Natural killer cell treated with Interleukin-12 subunit alpha and Interleukin-12 subunit beta and Interleukin-15 and Interleukin-18, amount 100 ng/mL, for 72 hours (primary cell): Measurements from ENCODE around the gene NBEA. TPM values are rescaled to one million over a fixed set of nuclear protein-coding genes. Genes with fewer than 3 reads are reported as not detected.
"Not testable (repeated sequence)": the region's sequence is repeated elsewhere in the genome, so short reads cannot be mapped to it uniquely, and the experiment has no call there.

Experiments used
- ATAC-seq, 2 donors: fragments of 150-1000 bp; cut with Tn5 transposase in 1 of 2; sonication (Bioruptor Pico), chemical (Tn5 transposase) in 1 of 2; 2 replicates each; pipeline ENCODE4 v1.10.0; 2021
- DNase-seq: peaks from one replicate; pipeline ENCODE4 v3.0.0; 2022; ENCODE audit warnings: low spot score
- H3K27ac Mint-ChIP-seq, 2 donors: 1 replicate in 1 of 2; 2 replicates in 1 of 2; pipeline ENCODE4 v1.8.0; 2022; ENCODE audit warnings: mixed read lengths in 2 of 2, mild to moderate bottlenecking in 1 of 2, moderate library complexity in 1 of 2
- H3K27me3 Mint-ChIP-seq, 2 donors: 1 replicate in 1 of 2; 2 replicates in 1 of 2; pipeline ENCODE4 v1.8.0; 2022; ENCODE audit warnings: mixed read lengths in 2 of 2
- H3K36me3 Mint-ChIP-seq: one replicate; pipeline ENCODE4 v1.8.0; 2022; ENCODE audit warnings: mixed read lengths
- H3K4me1 Mint-ChIP-seq, 2 donors: 1 replicate in 1 of 2; 2 replicates in 1 of 2; pipeline ENCODE4 v1.8.0; 2022; ENCODE audit warnings: low read depth in 2 of 2, mixed read lengths in 2 of 2, mild to moderate bottlenecking in 1 of 2
- H3K4me3 Mint-ChIP-seq: one replicate; pipeline ENCODE4 v1.8.0; 2022; ENCODE audit warnings: mixed read lengths
- H3K9me3 Mint-ChIP-seq: 2 replicates; pipeline ENCODE4 v1.8.0; 2022; ENCODE audit warnings: mixed read lengths
- total RNA-seq, 2 donors: library from RNA; stranded (reverse); gene quantifications; one replicate each; pipeline ENCODE4 v1.2.3, GENCODE V29; 2022

Gene NBEA
- total RNA-seq, 2 donors from 2014 or later = 0.08 to 0.12 TPM

- Mint-ChIP-seq H3K9me3 (peaks cover 3% of the 10 kb centered on the region), H3K27me3 (peaks cover 2 to 6% of the 10 kb centered on the region in 2 donors), H3K27ac (no peak overlapping the region), H3K4me3 (no peak overlapping the region), H3K36me3 (no peaks in the 10 kb centered on the region), H3K4me1 (no peaks in the 10 kb centered on the region)
- ATAC-seq (no peak), DNase-seq (no peak)
Observed at GRCh38 chr13:34935841-34936240, 6.2 kb upstream of the NBEA start.

DNA sequence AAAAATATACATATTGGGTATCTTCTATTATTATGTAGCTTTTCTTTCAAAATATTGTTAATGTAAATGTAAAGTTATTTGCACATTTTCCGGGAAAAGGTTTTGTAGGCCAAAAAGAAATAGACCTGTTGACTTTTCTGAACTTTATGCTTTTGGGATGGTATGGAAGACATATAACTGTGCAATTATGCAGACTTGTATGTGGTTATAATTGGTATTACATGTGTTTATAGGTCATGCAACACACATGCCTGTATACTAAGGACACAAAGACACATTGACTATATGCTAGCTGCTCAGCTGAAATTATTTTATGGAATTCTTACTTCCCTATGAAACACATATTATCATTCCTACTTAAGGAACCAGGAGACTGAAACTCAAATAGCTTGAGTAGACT lies 2.3 kb upstream of the NBEA start:
- ATAC-seq = no peak
- peaks cover 3% of the 10 kb centered on the region for H3K9me3 Mint-ChIP-seq

DNA sequence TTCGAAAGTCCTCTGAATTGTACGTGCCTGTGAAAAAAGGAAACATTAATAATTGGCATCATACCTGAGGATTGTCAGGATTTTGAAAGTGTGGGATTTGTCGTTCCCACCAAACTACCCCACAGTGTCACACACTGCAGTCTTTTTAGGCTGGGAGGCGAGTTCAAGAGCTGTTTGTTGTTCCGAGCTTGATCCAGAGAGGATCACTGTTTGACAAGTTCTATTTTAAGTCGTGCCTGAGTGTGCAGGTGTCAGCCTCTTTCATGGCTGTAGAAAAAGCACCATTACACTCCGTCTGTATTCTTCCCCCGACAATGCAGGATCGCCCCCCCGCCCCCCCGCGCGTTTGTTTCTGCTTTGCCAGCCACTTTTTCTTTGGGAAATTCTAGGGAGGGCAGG lies 635 bp upstream of the NBEA start:
- DNase-seq = no peak

More for the DNA sequence above, 2.3 kb upstream of the NBEA start:
- DNase-seq = no peak
- Mint-ChIP-seq H3K4me3 (no peak overlapping the region), H3K27me3 (peaks cover 16 to 18% of the 10 kb centered on the region in 2 donors), H3K27ac (no peak overlapping the region), H3K36me3 (peaks cover 7% of the 10 kb centered on the region), H3K4me1 (peaks cover 6 to 13% of the 10 kb centered on the region in 2 donors)

GRCh38 chr13:34942732-34943435 lies 814 bp downstream of the NBEA start:
- peaks cover 7% of the 10 kb centered on the region for H3K36me3 Mint-ChIP-seq
- H3K9me3 Mint-ChIP-seq = no peaks in the 10 kb centered on the region
- peak overlapping the region; percentile 49 for H3K4me3 Mint-ChIP-seq
- no peak overlapping the region for H3K27ac Mint-ChIP-seq
- H3K4me1 Mint-ChIP-seq = peaks cover 6 to 13% of the 10 kb centered on the region in 2 donors
- DNase-seq = no peak
- peaks cover 18% of the 10 kb centered on the region in 2 donors for H3K27me3 Mint-ChIP-seq
- peak in 1 of 2 donors; percentile 38 for ATAC-seq

More for the DNA sequence above, 635 bp upstream of the NBEA start:
- Mint-ChIP-seq H3K4me1 (peaks cover 6 to 13% of the 10 kb centered on the region in 2 donors), H3K36me3 (peaks cover 7% of the 10 kb centered on the region), H3K9me3 (no peaks in the 10 kb centered on the region), H3K27ac (no peak overlapping the region), H3K4me3 (peak overlapping the region; percentile 54), H3K27me3 (peaks cover 18% of the 10 kb centered on the region in 2 donors)
- no peak for ATAC-seq

GRCh38 chr13:34943436-34944273 lies 1.6 kb downstream of the NBEA start:
- ATAC-seq = no peak
- no peaks in the 10 kb centered on the region for H3K9me3 Mint-ChIP-seq
- H3K36me3 Mint-ChIP-seq = peaks cover 7% of the 10 kb centered on the region
- no peak for DNase-seq
- peaks cover 6 to 13% of the 10 kb centered on the region in 2 donors for H3K4me1 Mint-ChIP-seq
- peaks cover 16 to 18% of the 10 kb centered on the region in 2 donors for H3K27me3 Mint-ChIP-seq
- no peak overlapping the region for H3K27ac Mint-ChIP-seq
- H3K4me3 Mint-ChIP-seq = peak overlapping the region; percentile 49

GRCh38 chr13:34944274-34944634 lies 2.2 kb downstream of the NBEA start:
- ATAC-seq = no peak
- no peak for DNase-seq
- no peak overlapping the region for H3K4me3 Mint-ChIP-seq
- H3K27ac Mint-ChIP-seq = no peak overlapping the region
- H3K27me3 Mint-ChIP-seq = peaks cover 16 to 18% of the 10 kb centered on the region in 2 donors
- H3K36me3 Mint-ChIP-seq = peaks cover 7% of the 10 kb centered on the region
- H3K4me1 Mint-ChIP-seq = peaks cover 6 to 13% of the 10 kb centered on the region in 2 donors
- no peaks in the 10 kb centered on the region for H3K9me3 Mint-ChIP-seq

DNA sequence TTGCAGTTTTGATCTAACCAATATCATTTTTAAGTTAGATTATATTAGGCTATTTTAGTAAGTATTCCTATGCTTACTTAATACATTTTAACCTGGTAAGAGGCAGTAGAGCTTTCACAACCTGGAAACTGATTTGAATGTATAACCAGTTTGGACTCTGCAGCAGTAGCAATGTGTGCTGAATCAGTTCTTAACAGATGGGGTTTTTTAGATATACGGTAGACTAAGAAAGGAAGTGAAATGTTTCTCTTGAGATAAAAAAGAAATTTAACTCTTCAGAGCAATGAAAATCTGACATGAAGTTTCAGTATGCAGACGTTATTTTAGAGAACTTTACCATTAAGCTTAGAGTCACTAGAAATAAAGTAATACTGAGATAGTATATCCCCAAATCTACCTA lies 2.7 kb downstream of the NBEA start:
- no peak for DNase-seq
- H3K9me3 Mint-ChIP-seq = no peaks in the 10 kb centered on the region
- H3K4me3 Mint-ChIP-seq = no peak overlapping the region
- H3K4me1 Mint-ChIP-seq = peaks cover 6 to 13% of the 10 kb centered on the region in 2 donors
- H3K27me3 Mint-ChIP-seq = peaks cover 16 to 17% of the 10 kb centered on the region in 2 donors
- ATAC-seq = no peak
- no peak overlapping the region for H3K27ac Mint-ChIP-seq
- H3K36me3 Mint-ChIP-seq = peaks cover 7% of the 10 kb centered on the region

- H3K4me3 Mint-ChIP-seq = no peak overlapping the region
- H3K27me3 Mint-ChIP-seq = no peaks in the 10 kb centered on the region
- H3K27ac Mint-ChIP-seq = no peak overlapping the region
- ATAC-seq (no peak), DNase-seq (no peak)
- peaks cover 6% of the 10 kb centered on the region for H3K9me3 Mint-ChIP-seq
- H3K4me1 Mint-ChIP-seq = no peaks in the 10 kb centered on the region
- no peaks in the 10 kb centered on the region for H3K36me3 Mint-ChIP-seq
Observed at GRCh38 chr13:34951528-34951927, 9.5 kb downstream of the NBEA start.

- H3K4me1 Mint-ChIP-seq = no peaks in the 10 kb centered on the region
- H3K9me3 Mint-ChIP-seq = peaks cover 4% of the 10 kb centered on the region
- no peaks in the 10 kb centered on the region for H3K27me3 Mint-ChIP-seq
- no peak for ATAC-seq
- no peak overlapping the region for H3K4me3 Mint-ChIP-seq
- no peak for DNase-seq
- no peaks in the 10 kb centered on the region for H3K36me3 Mint-ChIP-seq
- H3K27ac Mint-ChIP-seq = no peak overlapping the region
Observed at GRCh38 chr13:34959489-34959888, 17.4 kb downstream of the NBEA start.

GRCh38 chr13:34964558-34964957 lies 22.5 kb downstream of the NBEA start:
- H3K4me3 Mint-ChIP-seq = no peak overlapping the region
- no peak for DNase-seq
- no peaks in the 10 kb centered on the region for H3K27me3 Mint-ChIP-seq
- H3K4me1 Mint-ChIP-seq = no peaks in the 10 kb centered on the region
- H3K9me3 Mint-ChIP-seq = peaks cover 6% of the 10 kb centered on the region
- no peak for ATAC-seq
- no peak overlapping the region for H3K27ac Mint-ChIP-seq
- H3K36me3 Mint-ChIP-seq = no peaks in the 10 kb centered on the region

DNA sequence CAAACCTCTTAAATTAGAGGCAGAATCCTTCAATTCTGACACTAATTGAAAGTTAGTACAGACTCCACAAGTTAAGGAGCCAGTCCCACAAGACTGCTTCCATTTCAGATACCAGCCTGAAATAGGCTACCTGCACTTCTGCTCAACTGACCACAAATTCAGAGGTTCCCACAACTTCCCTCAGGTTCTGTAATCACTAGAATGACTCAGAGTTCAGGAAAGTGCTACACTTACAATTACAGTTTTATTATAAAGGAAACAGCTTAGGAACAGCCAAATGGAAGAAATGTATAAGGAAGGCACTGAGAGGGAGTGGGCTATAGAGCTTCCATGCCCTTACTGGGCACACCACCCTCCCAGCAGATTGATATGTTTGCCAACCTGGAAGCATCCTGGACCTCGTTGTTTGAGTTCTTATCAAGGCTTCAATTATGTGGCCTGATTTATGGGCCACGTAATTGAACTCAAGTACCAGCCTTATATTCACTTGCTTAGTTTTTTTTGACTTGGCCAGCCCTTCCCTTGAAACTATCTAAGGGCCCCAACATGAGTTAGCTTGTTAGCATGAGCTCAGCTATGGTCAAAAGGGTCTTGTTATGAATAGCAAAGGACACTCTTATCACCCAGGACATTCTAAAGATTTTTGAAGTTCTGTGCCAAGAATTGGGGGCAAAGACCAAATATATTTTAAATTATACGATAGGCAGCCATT lies 25.9 kb downstream of the NBEA start:
- Mint-ChIP-seq H3K27ac (no peak overlapping the region), H3K4me3 (no peak overlapping the region), H3K9me3 (peaks cover 3% of the 10 kb centered on the region), H3K36me3 (peaks cover 5% of the 10 kb centered on the region), H3K4me1 (no peaks in the 10 kb centered on the region), H3K27me3 (no peaks in the 10 kb centered on the region)
- ATAC-seq (no peak), DNase-seq (no peak)

GRCh38 chr13:34969539-34969938 lies 27.5 kb downstream of the NBEA start:
- H3K27me3 Mint-ChIP-seq, H3K36me3 Mint-ChIP-seq, H3K9me3 Mint-ChIP-seq, ATAC-seq, DNase-seq, H3K4me3 Mint-ChIP-seq, H3K4me1 Mint-ChIP-seq, H3K27ac Mint-ChIP-seq: not testable (repeated sequence)

GRCh38 chr13:34970961-34971360 lies 28.9 kb downstream of the NBEA start:
- Mint-ChIP-seq H3K4me1 (no peaks in the 10 kb centered on the region), H3K27me3 (no peaks in the 10 kb centered on the region), H3K9me3 (peaks cover 10% of the 10 kb centered on the region), H3K4me3 (no peak overlapping the region), H3K27ac (no peak overlapping the region), H3K36me3 (peaks cover 9% of the 10 kb centered on the region)
- no peak for DNase-seq
- ATAC-seq = no peak

GRCh38 chr13:34971473-34971872 lies 29.4 kb downstream of the NBEA start:
- H3K4me3 Mint-ChIP-seq = no peak overlapping the region
- no peaks in the 10 kb centered on the region for H3K4me1 Mint-ChIP-seq
- peaks cover 9% of the 10 kb centered on the region for H3K36me3 Mint-ChIP-seq
- H3K27me3 Mint-ChIP-seq = no peaks in the 10 kb centered on the region
- peaks cover 10% of the 10 kb centered on the region for H3K9me3 Mint-ChIP-seq
- ATAC-seq = no peak
- no peak for DNase-seq
- no peak overlapping the region for H3K27ac Mint-ChIP-seq
